Measurements from ENCODE around the gene DDAH1.

GRCh38 chr1:85330711-85331290 is 134.2 kb downstream of the DDAH1 start:
- TF ChIP-seq NANOG (IDR thresholded peaks at IDR 0.05; ENCODE audit: borderline replicate concordance) (no peak), CTCF (conservative IDR thresholded peaks at IDR 0.05; ENCODE audit: low read depth in 2 of 2) (no peak), POLR2AphosphoS5 (IDR thresholded peaks at IDR 0.05; ENCODE audit: low read depth) (no peak), EZH2 (IDR thresholded peaks at IDR 0.05; ENCODE audit: low read depth, unreplicated experiment) (no peak), STAT1 (IDR thresholded peaks at IDR 0.05; ENCODE audit: unreplicated experiment) (no peak), EZH2phosphoT487 (IDR thresholded peaks at IDR 0.05; ENCODE audit: unreplicated experiment) (no peak), ETS1 (IDR thresholded peaks at IDR 0.05) (no peak), ZNF114 (CRISPR knock-in tag; IDR thresholded peaks at IDR 0.05) (no peak), REST (IDR thresholded peaks at IDR 0.05; ENCODE audit: unreplicated experiment) (no peak), CREB1 (CRISPR knock-in tag; IDR thresholded peaks at IDR 0.05; ENCODE audit: low read depth) (no peak), JUNB (IDR thresholded peaks at IDR 0.05; ENCODE audit: unreplicated experiment) (no peak)

All from GM23338 (cell line).